ENCODE measurements around the gene GARNL3. TPM values are rescaled to one million over a fixed set of nuclear protein-coding genes. Genes with fewer than 3 reads are reported as not detected.
A peak's percentile ranks its signal among the peaks of the same experiment; 100 is the strongest.

The GARNL3 gene
- total and polyA plus RNA-seq, 8 donors: 0.76 to 35.8 (median 7.5) TPM

DNA sequence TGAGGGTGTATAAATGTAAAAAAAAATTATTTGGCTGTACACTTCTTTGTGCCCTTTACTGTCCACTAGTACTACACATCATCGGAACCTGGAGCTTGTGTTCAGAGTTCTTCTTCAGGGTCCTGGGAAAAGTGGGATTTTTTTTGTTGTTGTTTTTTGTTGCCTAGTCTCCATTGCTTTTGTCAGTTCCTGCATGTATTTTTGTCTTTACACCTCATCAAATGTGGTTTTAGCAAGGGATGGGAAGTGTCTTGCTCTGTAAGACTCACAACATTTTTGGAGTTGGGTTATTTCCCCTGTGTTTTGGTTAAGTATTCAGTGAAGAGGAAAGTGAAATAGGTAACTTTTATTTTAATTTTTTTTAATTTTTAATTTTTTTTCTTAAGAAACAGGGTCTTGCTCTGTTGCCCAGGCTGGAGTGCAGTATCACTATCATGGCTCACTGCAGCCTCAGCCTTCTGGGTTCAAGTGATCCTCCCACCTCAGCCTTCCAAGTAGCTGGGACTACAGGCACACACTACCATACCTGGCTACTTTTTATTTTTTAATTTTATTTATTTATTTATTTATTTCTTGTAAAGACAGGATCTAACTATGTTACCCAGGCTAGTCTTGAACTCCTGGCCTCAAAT is 40.7 kb downstream of the GARNL3 start:
- no peak for DNase-seq
- WGBS, 5 donors: 85 to 100% (median 93%) methylated on average over 1 of the region's 1 CpG
- peaks cover 0 to 22% (median 12%) of the 10 kb centered on the region in 4 donors for H3K4me1 ChIP-seq

DNA sequence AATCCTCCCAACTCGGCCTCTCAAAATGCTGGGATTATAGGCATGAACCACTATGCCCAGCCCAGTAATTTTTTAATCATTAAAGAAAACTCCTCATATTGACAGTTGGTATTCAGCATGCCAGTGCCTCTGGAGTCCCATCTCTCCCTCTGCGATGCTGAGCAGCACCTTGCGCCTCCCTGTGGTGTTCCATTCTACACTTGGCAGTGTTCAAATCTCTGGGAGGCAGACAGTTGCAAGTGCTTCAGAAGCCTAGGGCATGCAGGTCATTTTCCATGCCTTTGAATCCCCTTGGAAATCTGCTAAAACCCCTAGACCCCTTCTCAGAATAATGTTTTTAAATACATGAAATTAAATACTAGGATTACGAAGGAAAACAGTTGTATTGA is 41.3 kb downstream of the GARNL3 start:
- H3K27ac ChIP-seq: no peak overlapping the region
- TF ChIP-seq POLR2A (IDR thresholded peaks at IDR 0.05): no peak
- no peak for TF ChIP-seq EP300 (IDR thresholded peaks at IDR 0.05)
- TF ChIP-seq, protein P1, sequence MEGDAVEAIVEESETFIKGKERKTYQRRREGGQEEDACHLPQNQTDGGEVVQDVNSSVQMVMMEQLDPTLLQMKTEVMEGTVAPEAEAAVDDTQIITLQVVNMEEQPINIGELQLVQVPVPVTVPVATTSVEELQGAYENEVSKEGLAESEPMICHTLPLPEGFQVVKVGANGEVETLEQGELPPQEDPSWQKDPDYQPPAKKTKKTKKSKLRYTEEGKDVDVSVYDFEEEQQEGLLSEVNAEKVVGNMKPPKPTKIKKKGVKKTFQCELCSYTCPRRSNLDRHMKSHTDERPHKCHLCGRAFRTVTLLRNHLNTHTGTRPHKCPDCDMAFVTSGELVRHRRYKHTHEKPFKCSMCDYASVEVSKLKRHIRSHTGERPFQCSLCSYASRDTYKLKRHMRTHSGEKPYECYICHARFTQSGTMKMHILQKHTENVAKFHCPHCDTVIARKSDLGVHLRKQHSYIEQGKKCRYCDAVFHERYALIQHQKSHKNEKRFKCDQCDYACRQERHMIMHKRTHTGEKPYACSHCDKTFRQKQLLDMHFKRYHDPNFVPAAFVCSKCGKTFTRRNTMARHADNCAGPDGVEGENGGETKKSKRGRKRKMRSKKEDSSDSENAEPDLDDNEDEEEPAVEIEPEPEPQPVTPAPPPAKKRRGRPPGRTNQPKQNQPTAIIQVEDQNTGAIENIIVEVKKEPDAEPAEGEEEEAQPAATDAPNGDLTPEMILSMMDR (IDR thresholded peaks at IDR 0.05): no peak
- TF ChIP-seq POLR2AphosphoS5 (IDR thresholded peaks at IDR 0.05): no peak
- peaks cover 0 to 24% (median 13%) of the 10 kb centered on the region in 4 donors for H3K4me1 ChIP-seq
- no peaks in the 10 kb centered on the region for H3K27me3 ChIP-seq
- WGBS, 5 donors: 69 to 94% (median 71%) methylated on average over 4 of the region's 4 CpGs
- intact Hi-C loops (cut with DNase I; ENCODE audit: low total_unique reads): no loop called here
- H3K4me3 ChIP-seq: no peak overlapping the region
- no peaks in the 10 kb centered on the region for H3K9me3 ChIP-seq
- no peaks in the 10 kb centered on the region for H3K36me3 ChIP-seq
- DNase-seq: no peak

More for the DNA sequence above, 40.7 kb downstream of the GARNL3 start:
- TF ChIP-seq EP300 (IDR thresholded peaks at IDR 0.05) (no peak), POLR2A (IDR thresholded peaks at IDR 0.05) (no peak), POLR2AphosphoS5 (IDR thresholded peaks at IDR 0.05) (no peak)
- TF ChIP-seq, protein P1 (IDR thresholded peaks at IDR 0.05): no peak
- Histone ChIP-seq H3K4me3 (no peak overlapping the region), H3K36me3 (no peaks in the 10 kb centered on the region), H3K27ac (no peak overlapping the region), H3K27me3 (no peaks in the 10 kb centered on the region), H3K9me3 (no peaks in the 10 kb centered on the region)
- intact Hi-C loops (cut with DNase I; ENCODE audit: low total_unique reads): no loop called here

DNA sequence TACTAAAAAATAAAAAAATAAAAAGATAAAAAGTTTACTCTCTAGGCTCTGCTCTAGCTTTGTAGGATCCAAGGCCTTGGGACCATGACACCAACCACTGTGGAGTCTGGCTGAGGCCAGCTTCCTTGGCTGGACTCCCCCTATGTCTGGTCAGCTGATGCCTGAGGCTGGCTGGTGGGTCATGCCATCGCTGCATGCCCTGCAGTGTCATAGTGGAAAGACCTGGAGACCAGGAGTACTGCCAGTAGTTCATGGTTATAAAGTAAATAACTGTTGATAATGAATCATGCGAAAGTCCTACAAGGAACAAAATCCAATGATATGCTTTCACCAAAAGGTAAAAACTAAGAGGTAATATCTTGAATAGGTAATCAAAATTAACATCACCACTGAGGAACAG is 43.2 kb downstream of the GARNL3 start:
- H3K4me3 ChIP-seq: no peak overlapping the region
- TF ChIP-seq, protein P1 (IDR thresholded peaks at IDR 0.05): no peak
- no peak for TF ChIP-seq EP300 (IDR thresholded peaks at IDR 0.05)
- TF ChIP-seq POLR2A (IDR thresholded peaks at IDR 0.05): no peak
- TF ChIP-seq POLR2AphosphoS5 (IDR thresholded peaks at IDR 0.05): no peak
- no peaks in the 10 kb centered on the region for H3K9me3 ChIP-seq
- no peaks in the 10 kb centered on the region for H3K27me3 ChIP-seq
- WGBS, 5 donors: 35 to 58% (median 54%) methylated on average over 2 of the region's 2 CpGs
- H3K36me3 ChIP-seq: peaks cover 0 to under 1% (median 0%) of the 10 kb centered on the region in 4 donors
- intact Hi-C loops (cut with DNase I; ENCODE audit: low total_unique reads): no loop called here
- peaks cover 2 to 38% (median 24%) of the 10 kb centered on the region in 4 donors for H3K4me1 ChIP-seq
- no peak overlapping the region for H3K27ac ChIP-seq
- peak in 1 of 2 donors; percentile 34 for DNase-seq

DNA sequence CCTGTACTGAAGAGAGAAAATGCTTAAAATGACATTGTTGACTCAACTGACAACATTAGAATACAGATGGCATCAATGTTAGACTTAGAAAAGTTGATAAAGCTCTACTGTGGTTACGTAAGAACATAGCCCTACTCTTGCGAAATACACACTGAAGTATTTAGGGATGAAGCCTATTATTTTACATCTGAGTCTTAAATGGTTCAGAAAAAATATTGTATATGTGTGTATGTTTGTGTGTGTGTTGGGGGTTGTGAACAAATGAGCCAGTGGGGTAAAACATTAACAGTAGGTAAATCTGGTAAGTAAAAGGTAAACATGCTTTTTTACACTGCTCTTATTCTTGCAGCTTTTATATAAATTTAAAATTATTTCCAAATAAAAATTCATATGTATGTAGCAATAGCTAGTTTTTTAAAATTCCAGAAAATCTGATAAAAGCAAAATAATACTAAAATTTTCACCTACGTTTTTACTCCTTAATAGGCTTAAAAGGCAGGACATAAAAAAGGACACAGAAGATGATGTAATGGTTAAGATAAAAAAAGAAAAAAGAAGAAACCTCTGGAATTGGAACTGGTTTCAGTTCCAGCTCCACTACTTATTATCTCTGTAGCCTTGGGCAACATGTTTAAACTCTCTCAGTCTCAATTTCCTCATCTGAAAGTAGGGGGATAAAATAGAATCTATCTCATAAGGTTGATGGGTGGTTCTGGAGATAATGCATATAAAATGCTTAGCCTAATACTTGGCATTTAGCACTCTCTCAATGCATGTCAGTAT is 44.3 kb downstream of the GARNL3 start:
- no peak for DNase-seq
- 58 to 75% (median 69%) methylated on average over 3 of the region's 3 CpGs for WGBS, 5 donors
- Histone ChIP-seq H3K27me3 (no peaks in the 10 kb centered on the region), H3K27ac (no peak overlapping the region), H3K36me3 (peaks cover 0 to 10% (median 5%) of the 10 kb centered on the region in 4 donors), H3K9me3 (no peaks in the 10 kb centered on the region), H3K4me1 (peaks cover under 1 to 38% (median 22%) of the 10 kb centered on the region in 4 donors), H3K4me3 (no peak overlapping the region)
- TF ChIP-seq EP300 (IDR thresholded peaks at IDR 0.05) (no peak), POLR2A (IDR thresholded peaks at IDR 0.05) (no peak), POLR2AphosphoS5 (IDR thresholded peaks at IDR 0.05) (no peak)
- TF ChIP-seq, protein P1 (IDR thresholded peaks at IDR 0.05): no peak
- intact Hi-C loops (cut with DNase I; ENCODE audit: low total_unique reads): no loop called here
